ENCODE measurements around the gene ZNF268.

ZNF268 gene

DNA sequence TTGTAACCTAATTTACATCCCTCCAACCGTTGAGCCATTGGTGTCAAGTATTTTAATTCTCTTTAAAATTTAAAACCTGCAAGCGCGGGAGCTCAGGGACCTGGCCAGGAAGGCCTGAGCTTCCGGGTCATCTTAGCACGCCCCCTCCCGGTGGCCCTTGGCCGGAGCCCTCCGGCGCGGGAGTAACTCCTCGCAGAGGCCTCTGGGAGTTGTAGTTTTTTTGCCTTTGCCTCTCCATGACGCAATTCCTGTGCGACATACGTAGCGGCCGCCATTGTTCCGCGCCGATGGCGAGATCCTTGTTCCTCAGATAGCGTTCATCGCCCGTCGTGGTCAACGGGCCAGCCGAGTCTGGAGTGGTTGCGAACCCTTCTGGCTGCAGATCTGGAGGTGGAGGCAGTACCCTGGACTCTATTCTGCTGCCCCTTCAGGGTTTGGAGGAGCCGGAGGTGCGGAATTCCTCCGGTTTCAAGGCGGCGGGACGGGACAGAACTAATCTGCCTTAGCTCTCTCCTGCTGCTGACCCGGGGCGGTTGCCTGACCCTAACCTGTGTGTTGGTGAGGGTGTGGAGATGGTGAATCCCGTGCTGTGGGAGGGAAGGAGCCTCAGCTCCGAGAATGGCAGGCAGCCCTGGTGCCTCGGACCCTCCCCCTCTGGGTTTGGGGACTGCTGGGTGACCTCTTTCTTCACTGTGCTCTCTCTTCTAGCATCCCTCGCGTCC lies at the start of gene ZNF268:
ZNF268 (plus strand) TSS at position 258 of the 722 bp plus-strand sequence. CDS start 503 bp downstream, outside the sequence.
- peak in 55 of 56 donors; percentile 37 to 93 (median 81) for DNase-seq

DNA sequence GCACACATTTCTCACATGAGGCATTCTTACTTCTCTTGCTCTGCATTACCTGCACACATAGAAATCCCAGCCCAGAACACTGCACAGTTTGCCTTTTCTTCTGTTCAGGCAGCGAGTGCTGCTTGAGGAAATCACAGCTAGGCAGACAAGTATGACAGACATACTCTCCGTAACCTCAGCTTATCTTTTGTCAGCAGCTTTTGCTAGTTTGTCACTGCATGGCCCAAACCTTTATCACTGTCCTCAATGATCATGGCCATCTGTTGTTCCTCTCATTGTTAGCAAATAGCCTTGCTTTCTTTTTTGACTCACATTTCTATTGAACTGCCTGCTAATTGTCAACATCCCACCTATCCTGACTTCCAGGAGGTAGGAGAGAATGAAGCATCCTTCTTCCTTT lies 45.5 kb upstream of the ZNF268 start:
- DNase-seq = no peak

DNA sequence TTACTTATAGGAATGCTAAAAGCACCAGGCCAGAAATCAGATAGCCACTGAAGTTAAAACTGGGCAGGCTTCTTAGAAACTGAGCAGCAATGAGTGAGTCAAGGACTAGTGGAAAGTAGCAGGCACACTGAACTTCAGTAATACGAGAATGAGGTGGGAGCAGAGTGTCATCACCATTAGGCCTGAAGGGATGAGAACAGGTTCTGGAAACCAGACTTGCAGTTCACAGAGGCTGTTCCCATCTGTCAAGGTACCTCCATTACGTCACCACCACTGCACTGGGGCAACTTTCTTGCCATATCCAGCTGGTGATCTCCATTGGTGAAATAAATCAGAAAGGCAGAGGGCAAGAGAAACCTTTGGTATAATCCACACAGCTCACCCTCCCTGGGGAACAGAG lies 35.3 kb upstream of the ZNF268 start:
- no peak for DNase-seq

DNA sequence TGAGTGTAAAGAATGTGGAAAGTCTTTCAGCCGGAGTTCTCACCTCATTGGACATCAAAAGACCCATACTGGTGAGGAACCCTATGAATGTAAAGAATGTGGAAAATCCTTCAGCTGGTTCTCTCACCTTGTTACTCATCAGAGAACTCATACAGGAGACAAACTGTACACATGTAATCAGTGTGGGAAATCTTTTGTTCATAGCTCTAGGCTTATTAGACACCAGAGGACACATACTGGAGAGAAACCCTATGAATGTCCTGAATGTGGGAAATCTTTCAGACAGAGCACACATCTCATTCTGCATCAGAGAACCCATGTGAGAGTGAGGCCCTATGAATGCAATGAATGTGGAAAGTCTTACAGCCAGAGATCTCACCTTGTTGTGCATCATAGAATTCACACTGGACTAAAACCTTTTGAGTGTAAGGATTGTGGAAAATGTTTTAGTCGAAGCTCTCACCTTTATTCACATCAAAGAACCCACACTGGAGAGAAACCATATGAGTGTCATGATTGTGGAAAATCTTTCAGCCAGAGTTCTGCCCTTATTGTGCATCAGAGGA lies 25.1 kb upstream of the ZNF268 start:
- DNase-seq = no peak

DNA sequence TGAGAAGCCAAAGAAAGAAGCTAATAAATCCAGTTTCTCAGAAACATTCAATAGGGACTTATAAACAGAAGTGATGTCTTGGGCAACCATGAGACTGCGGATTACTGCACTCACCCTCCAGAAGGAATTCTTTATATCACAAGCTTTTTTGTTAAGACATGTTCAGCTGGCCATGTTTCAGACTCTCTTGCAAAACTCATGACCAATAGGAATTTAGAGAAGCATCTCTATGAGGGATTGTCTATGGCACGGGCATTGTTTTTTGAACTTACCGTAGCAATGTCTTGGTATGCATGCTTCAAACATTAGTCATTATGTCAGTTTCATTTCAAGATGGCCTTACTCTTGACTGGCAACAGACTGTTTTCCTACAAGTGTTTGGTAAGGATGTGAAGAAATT lies 15.5 kb upstream of the ZNF268 start:
- no peak for DNase-seq

DNA sequence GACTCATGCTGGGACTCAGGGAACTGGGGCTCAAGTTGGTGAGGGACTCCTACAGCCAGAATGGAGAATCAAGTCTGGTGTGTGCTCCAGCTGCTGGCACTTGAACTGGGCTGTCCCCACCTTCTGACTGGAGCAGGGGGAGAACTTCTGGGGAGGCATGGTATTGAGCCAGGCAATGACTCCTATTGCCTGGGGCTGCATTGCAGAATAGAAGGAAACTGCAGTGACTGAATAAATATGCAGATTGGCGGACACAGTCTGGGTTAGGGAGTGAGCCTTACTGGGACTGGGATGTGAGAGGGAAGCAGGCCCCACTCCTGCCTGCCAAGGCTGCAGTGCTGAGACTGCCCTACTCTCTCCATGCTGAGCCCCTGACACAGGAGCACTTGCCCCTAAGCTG lies 8.8 kb upstream of the ZNF268 start:
- DNase-seq = no peak

DNA sequence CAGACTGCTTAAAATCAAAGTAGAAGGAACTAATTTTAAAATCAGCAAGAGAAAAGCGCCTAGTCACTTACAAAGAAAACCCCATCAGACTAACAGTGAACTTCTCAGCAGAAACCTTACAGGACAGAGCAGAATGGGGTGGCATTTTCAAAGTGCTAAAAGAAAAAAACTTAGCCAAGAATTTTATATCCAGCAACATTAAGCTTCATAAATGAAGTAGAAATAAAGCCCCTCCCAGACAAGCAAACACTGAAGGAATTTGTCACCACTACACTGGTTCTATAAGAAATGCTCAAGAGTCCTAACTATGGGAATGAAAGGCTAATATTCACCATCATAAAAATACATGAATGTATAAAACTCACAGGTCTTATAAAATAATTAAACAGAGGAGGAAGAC lies 6.4 kb upstream of the ZNF268 start:
- no peak for DNase-seq

DNA sequence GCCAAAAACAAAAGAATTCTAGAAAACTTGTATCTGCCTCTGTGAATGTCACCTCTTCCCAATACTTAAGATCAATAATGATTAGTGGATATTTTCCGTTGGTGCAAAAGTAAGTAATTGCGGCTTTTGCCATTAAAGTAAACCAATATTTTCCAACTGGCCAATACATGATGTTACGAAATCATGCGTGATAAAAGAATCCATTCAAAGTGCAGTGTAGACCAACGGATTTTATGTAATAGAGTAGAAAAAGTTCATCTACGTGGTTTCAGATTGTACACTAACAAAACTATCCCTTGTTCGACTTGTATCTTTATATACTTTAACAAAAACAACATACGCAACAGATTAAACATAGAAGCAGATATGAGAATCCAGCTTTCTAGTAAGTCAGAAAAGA lies 626 bp upstream of the ZNF268 start:
- DNase-seq = no peak

DNA sequence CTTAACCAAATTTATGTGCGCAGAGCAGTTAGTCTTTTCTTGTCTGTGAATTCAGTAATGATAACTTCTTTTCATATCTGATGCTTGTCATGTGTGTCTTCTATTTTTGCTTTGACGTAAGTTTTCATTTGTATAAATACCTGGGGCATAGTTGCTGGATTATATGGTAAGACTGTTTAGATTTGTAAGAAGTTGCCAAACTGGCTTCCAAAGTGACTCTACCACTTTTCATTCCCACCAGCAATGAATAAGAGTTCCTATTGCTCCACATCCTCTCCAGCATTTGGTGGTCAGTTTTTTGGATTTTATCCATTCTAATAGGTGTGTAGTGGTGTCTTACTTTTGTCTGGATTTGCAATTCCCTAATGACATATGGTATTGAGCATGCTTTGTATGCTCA lies 8.9 kb downstream of the ZNF268 start:
- DNase-seq = no peak

DNA sequence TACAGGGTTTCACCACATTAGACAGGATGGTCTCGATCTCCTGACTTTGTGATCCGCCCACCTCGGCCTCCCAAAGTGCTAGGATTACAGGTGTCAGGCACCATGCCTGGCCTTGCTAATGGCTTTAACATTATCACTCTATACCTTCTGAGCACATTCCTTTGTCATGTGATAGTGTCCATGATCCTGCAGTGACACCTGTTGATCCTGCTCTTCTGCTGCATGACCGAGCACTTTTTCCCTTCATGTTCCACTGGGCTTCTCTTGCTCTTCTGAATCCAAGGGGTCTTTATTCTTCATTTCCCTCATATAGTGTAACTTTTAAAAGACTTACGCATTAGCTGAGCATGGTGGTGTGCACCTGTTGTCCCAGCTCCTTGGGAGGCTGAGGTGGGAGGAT lies 11.6 kb downstream of the ZNF268 start:
- DNase-seq = no peak

DNA sequence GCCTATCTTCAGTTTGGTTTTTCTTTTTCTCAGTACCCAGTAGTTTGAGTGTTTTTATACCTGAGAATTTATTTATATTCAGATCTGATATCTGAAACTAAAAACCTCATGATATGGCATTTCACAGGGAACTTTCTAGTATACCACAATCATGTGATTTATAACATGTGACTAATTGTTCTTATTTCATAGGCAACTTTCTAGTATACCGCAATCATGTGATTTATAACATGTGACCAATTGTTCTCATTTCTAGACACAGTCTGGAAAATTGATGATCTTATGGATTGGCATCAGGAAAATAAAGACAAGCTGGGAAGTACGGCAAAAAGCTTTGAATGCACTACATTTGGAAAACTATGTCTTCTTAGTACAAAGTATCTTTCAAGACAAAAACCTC lies 20.6 kb downstream of the ZNF268 start:
- DNase-seq = no peak

DNA sequence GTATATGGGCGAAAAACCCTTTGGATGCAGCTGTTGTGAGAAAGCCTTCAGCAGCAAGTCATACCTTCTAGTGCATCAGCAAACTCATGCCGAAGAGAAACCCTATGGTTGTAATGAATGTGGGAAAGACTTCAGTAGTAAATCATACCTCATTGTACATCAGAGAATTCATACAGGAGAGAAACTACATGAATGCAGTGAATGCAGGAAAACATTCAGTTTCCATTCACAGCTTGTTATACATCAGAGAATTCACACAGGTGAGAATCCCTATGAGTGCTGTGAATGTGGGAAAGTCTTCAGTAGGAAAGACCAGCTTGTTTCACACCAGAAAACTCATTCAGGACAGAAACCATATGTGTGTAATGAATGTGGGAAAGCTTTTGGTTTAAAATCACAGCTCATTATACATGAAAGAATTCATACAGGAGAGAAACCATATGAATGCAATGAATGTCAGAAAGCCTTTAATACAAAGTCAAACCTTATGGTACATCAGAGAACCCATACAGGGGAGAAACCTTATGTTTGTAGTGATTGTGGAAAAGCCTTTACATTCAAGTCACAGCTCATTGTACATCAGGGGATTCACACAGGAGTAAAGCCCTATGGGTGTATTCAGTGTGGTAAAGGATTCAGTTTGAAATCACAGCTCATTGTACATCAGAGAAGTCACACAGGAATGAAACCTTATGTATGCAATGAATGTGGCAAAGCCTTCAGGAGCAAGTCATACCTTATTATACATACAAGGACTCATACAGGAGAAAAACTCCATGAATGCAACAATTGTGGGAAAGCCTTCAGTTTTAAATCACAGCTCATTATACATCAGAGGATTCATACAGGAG lies 21.4 kb downstream of the ZNF268 start:
- no peak for DNase-seq

DNA sequence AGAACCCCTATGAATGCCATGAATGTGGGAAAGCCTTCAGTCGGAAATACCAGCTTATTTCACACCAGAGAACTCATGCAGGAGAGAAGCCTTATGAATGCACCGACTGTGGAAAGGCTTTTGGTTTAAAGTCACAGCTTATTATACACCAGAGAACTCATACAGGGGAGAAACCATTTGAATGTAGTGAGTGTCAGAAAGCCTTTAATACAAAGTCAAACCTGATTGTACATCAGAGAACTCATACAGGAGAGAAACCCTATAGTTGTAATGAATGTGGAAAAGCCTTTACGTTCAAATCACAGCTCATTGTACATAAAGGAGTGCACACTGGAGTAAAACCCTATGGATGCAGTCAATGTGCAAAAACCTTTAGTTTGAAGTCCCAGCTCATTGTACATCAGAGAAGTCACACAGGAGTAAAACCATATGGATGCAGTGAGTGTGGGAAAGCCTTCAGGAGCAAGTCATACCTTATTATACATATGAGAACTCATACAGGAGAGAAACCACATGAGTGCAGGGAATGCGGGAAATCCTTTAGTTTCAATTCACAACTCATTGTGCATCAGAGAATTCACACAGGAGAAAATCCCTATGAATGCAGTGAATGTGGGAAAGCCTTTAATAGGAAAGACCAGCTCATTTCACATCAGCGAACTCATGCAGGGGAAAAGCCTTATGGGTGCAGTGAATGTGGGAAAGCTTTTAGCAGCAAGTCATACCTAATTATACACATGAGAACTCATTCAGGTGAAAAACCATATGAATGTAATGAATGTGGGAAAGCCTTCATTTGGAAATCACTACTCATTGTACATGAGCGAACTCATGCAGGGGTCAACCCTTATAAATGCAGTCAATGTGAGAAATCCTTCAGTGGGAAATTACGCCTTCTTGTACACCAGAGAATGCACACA lies 22.3 kb downstream of the ZNF268 start:
- DNase-seq = no peak

DNA sequence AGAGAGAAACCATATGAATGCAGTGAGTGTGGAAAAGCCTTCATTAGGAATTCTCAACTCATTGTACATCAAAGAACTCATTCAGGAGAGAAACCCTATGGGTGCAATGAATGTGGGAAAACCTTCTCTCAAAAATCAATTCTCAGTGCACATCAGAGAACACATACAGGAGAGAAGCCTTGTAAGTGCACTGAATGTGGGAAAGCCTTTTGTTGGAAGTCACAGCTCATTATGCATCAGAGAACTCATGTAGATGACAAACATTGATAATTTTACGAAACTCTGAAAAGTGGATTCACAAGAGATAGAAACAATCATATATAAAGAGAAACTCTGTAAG lies 22.9 kb downstream of the ZNF268 start:
- no peak for DNase-seq

DNA sequence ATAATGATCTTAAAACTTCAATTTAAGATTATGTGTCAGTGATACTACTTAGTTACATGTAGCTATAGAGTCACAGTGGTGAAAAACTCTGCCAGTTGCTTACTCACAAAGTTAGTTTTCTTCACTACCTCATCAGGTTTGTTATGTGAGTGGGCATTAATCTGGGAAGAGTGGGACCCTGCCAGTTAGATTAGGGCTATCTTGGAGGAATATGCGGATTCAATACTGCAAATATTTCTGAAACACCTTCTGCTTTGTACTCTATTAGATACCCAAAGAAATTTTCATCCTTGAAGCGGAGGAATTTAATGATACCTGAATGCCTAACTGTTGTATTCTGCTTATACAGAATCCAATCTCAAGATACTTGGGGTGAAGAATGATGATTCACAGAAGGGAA lies 25.1 kb downstream of the ZNF268 start:
- DNase-seq = no peak

DNA sequence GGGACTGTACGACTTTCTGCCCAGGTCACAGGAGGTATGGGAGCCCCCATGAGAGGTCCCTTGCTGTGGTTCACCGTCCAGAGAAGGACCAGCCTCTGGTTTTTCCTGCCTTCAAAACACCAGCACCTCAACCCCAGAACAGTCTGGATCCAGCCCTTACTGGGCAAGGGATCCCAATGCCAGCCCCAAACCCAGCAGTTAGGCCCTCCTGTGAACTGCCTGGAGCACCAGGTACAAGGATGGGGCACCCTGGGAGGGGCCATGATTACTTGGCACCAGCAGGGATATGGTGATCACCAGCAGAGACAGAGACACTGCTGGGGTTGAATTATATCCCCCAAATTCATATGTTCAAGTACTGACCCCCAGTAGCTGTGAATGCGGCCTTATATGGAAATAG lies 34.4 kb downstream of the ZNF268 start:
- no peak for DNase-seq

DNA sequence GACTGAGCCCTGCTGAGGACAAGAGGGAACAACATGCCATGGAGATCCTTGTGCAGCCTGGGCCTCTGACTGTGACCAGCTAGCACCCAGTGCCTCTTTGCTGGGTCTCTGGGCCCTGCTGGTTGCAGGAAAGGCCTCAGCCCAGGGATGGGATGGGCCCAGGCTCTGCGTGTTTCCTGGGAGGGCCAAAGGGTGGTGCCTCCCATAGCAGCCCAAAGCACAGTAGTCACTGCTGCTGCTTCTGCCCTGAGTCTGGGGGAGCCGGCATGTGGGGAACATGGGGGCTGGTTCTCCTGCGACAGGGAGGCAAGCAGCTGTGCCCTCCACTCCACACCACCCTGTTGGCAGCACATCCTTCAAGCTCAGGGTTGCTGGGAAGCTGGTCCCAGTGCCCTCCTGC lies 35.9 kb downstream of the ZNF268 start:
- no peak for DNase-seq

DNA sequence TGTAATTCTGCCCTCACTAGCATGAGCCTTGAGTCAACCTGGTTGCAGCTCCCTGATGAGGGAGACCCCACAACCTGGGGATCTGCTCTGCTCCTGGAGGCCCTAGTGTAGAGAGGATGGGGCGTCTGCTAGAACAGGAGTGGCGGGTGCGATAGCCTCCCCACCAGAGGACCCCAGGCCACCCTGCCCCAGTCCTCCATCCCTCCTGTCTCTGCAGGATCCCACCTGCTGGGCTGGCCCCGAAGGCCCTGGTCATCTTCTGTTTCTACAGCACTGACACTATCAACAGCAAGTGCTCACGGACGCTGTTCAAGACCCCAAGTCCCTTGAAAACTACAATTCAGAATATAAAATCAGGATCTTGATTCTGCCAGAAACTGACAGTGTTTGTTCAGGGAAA lies 39.2 kb downstream of the ZNF268 start:
- DNase-seq = no peak

DNA sequence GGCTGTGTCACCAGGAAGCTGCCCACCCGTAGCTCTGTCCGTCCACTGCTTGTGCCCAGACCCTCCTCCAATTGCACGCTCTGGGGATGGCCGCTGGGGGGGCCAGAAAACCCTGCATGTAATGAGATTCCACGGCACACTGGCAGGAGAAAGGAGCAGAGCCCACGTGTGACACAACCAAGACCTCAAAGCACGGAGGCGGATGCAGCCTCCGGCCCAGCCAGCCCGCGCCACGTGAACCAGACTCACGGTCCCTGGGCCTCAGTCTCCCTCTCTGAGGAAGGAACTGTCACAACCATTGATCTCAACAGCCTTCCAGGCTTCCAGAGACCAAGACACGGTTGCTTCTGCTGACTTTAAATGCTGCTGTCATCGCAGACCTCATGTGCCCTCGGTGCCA lies 39.9 kb downstream of the ZNF268 start:
- DNase-seq = no peak

DNA sequence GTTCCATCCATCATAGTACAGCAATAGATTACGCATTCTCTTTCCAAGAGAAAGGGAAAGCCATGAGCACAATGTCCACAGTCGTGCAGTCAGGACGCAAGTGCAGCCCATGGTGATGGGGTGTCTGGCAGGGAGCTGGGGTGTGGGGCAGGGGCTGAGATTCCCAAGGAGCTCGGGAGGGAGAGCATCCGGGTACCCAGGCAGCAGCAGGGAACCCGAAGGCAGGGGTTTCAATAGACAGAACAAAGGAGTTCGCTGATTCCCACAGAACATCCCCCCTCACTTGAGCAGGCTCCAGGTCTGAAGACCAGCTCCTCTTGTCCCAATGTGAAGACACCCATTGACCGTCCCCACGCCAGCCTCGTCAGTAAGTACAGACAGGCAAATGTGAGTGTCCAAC lies 40.9 kb downstream of the ZNF268 start:
- no peak for DNase-seq

DNA sequence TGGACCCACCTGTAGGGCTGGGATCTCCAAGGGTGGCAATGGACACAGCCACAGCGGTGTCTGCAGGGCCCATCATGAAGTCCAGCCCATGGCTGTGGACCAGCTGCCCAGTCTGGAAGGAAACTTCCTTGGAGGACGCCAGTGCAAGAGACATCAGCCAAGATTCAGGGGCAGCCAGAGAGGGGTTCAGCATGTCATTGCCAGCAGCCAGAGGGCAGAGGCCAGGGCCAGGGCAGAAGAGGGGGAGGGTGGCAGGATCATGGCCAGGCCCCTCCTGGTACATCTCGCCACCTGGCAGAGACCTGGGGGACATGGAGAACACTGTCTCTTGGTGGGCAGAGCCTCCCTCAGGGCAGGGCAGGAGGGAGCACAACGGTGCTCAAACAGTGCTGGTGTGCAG lies 44.2 kb downstream of the ZNF268 start:
- no peak for DNase-seq

DNA sequence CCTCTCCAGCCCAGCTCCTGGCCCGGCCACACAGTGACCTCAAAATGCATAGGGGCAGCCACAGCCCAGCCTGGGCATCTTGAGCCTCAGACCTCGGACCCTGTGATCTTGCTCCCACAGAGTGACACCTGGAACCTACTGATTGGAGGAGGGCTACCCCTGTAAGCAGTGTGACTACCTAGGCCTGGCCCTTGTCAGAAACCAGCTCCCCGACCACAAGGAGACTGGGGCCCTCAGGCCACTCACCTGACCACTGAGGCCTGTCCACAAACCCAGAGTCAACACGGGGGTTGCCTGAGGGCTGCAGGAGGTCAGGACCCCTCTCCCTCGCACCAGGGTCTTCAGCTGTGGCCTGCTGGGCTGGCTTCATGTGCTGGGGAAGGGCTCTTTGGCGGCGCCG lies 45.4 kb downstream of the ZNF268 start:
- no peak for DNase-seq
